Panc1 (cell line): Measurements from ENCODE around the gene VPS11.

Experiments
- CTCF ChIP-seq: fragments of 450-650 bp; IDR thresholded peaks from 2 replicates; pipeline ENCODE4 v1.5.1; 2017; ENCODE audit warnings: mild to moderate bottlenecking
- POLR2AphosphoS5 ChIP-seq: IDR thresholded peaks from 2 replicates; pipeline ENCODE4 v1.6.1; 2012; ENCODE audit warnings: mild to moderate bottlenecking, low read depth, low read length, moderate library complexity
- TCF7L2 ChIP-seq: IDR thresholded peaks from 2 replicates; pipeline ENCODE4 v1.6.1; 2011; ENCODE audit warnings: mild to moderate bottlenecking, low read depth, low read length, inconsistent platforms
- TF ChIP-seq, protein P1 (sequence below), 2 experiments: IDR thresholded peaks; 2 replicates each; pipeline ENCODE4 v1.6.1; 2011 to 2012; ENCODE audit warnings: low read depth in 2 of 2, control low read depth in 1 of 2, low read length in 1 of 2, mild to moderate bottlenecking in 1 of 2, moderate library complexity in 1 of 2; ENCODE audit not compliant: insufficient read depth in 1 of 2

GRCh38 chr11:119085437-119085847 is 17.8 kb downstream of the VPS11 start:
- no peak for TF ChIP-seq CTCF
- TF ChIP-seq TCF7L2 = no peak
- TF ChIP-seq, protein P1, sequence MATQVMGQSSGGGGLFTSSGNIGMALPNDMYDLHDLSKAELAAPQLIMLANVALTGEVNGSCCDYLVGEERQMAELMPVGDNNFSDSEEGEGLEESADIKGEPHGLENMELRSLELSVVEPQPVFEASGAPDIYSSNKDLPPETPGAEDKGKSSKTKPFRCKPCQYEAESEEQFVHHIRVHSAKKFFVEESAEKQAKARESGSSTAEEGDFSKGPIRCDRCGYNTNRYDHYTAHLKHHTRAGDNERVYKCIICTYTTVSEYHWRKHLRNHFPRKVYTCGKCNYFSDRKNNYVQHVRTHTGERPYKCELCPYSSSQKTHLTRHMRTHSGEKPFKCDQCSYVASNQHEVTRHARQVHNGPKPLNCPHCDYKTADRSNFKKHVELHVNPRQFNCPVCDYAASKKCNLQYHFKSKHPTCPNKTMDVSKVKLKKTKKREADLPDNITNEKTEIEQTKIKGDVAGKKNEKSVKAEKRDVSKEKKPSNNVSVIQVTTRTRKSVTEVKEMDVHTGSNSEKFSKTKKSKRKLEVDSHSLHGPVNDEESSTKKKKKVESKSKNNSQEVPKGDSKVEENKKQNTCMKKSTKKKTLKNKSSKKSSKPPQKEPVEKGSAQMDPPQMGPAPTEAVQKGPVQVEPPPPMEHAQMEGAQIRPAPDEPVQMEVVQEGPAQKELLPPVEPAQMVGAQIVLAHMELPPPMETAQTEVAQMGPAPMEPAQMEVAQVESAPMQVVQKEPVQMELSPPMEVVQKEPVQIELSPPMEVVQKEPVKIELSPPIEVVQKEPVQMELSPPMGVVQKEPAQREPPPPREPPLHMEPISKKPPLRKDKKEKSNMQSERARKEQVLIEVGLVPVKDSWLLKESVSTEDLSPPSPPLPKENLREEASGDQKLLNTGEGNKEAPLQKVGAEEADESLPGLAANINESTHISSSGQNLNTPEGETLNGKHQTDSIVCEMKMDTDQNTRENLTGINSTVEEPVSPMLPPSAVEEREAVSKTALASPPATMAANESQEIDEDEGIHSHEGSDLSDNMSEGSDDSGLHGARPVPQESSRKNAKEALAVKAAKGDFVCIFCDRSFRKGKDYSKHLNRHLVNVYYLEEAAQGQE (IDR thresholded peaks at IDR 0.05; ENCODE audit: insufficient read depth in 1 of 2, low read depth in 2 of 2, low read length in 1 of 2) = no peak
- TF ChIP-seq POLR2AphosphoS5 = no peak
